ENCODE data around the gene TTC39B. TPM values are rescaled to one million over a fixed set of nuclear protein-coding genes. Genes with fewer than 3 reads are reported as not detected.
"Not testable (repeated sequence)": the region's sequence is repeated elsewhere in the genome, so short reads cannot be mapped to it uniquely, and the experiment has no call there.

The TTC39B gene
- total RNA-seq, 1 donor from 2014 or later = 22.2 TPM

- H3K4me3 Mint-ChIP-seq; DNase-seq; H3K4me1 Mint-ChIP-seq; H3K27me3 Mint-ChIP-seq; H3K27ac Mint-ChIP-seq; intact Hi-C loops (cut with micrococcal nuclease); H3K36me3 Mint-ChIP-seq (ENCODE audit: low read depth): not testable (repeated sequence)
- H3K9me3 Mint-ChIP-seq = peaks cover 16% of the 10 kb centered on the region
Observed at GRCh38 chr9:15319661-15320060, 12.6 kb upstream of the TTC39B start.

- no peak for DNase-seq
- Mint-ChIP-seq H3K36me3 (ENCODE audit: low read depth) (no peaks in the 10 kb centered on the region), H3K27me3 (no peaks in the 10 kb centered on the region), H3K4me1 (peaks cover 9% of the 10 kb centered on the region), H3K27ac (no peak overlapping the region), H3K9me3 (peaks cover 14% of the 10 kb centered on the region), H3K4me3 (no peak overlapping the region)
- intact Hi-C loops (cut with micrococcal nuclease) = no loop called here
Observed at GRCh38 chr9:15317836-15318235, 10.8 kb upstream of the TTC39B start.

GRCh38 chr9:15311607-15312006 is 4.6 kb upstream of the TTC39B start:
- intact Hi-C loops (cut with micrococcal nuclease) = loop anchor here (2.0 to 5.0 kb wide), 2 partner anchors 33 to 241 kb away; partner anchors contain the start of gene CCDC171

GRCh38 chr9:15310107-15310850 is 3.3 kb upstream of the TTC39B start:
- intact Hi-C loops (cut with micrococcal nuclease) = loop anchor here (1.0 to 5.0 kb wide), 4 partner anchors 14 to 242 kb away; partner anchors contain the start of gene CCDC171
- peaks cover 4% of the 10 kb centered on the region for H3K36me3 Mint-ChIP-seq (ENCODE audit: low read depth)
- DNase-seq = peak; percentile 86
- no peaks in the 10 kb centered on the region for H3K27me3 Mint-ChIP-seq
- peaks cover 46% of the 10 kb centered on the region for H3K4me1 Mint-ChIP-seq
- peaks cover 10% of the 10 kb centered on the region for H3K9me3 Mint-ChIP-seq
- peak overlapping the region; percentile 93 for H3K27ac Mint-ChIP-seq
- peak overlapping the region; percentile 64 for H3K4me3 Mint-ChIP-seq

More at GRCh38 chr9:15311607-15312006, 4.6 kb upstream of the TTC39B start:
- peaks cover 10% of the 10 kb centered on the region for H3K9me3 Mint-ChIP-seq
- H3K36me3 Mint-ChIP-seq (ENCODE audit: low read depth) = peaks cover 2% of the 10 kb centered on the region
- H3K4me3 Mint-ChIP-seq = no peak overlapping the region
- H3K27me3 Mint-ChIP-seq = no peaks in the 10 kb centered on the region
- DNase-seq = no peak
- no peak overlapping the region for H3K27ac Mint-ChIP-seq
- peaks cover 38% of the 10 kb centered on the region for H3K4me1 Mint-ChIP-seq

GRCh38 chr9:15308511-15308910 is 1.5 kb upstream of the TTC39B start:
- no peak for DNase-seq
- Mint-ChIP-seq H3K4me3 (peak overlapping the region; percentile 99), H3K27me3 (no peaks in the 10 kb centered on the region), H3K9me3 (peaks cover 6% of the 10 kb centered on the region), H3K36me3 (ENCODE audit: low read depth) (peaks cover 16% of the 10 kb centered on the region), H3K4me1 (peaks cover 55% of the 10 kb centered on the region), H3K27ac (no peak overlapping the region)
- intact Hi-C loops (cut with micrococcal nuclease) = no loop called here

- H3K4me1 Mint-ChIP-seq = peaks cover 53% of the 10 kb centered on the region
Observed at GRCh38 chr9:15307523-15307841, 466 bp upstream of the TTC39B start.

GRCh38 chr9:15306068-15306756 is 804 bp downstream of the TTC39B start:
- H3K36me3 Mint-ChIP-seq (ENCODE audit: low read depth) = peaks cover 19% of the 10 kb centered on the region
- no peaks in the 10 kb centered on the region for H3K27me3 Mint-ChIP-seq
- peaks cover 49% of the 10 kb centered on the region for H3K4me1 Mint-ChIP-seq
- peak overlapping the region; percentile 88 for H3K27ac Mint-ChIP-seq
- no peaks in the 10 kb centered on the region for H3K9me3 Mint-ChIP-seq
- H3K4me3 Mint-ChIP-seq = peak overlapping the region; percentile 99
- DNase-seq = peak; percentile 83
- intact Hi-C loops (cut with micrococcal nuclease) = loop anchor here (1.0 kb wide), 1 partner anchor 116 kb away; the partner anchor contains the start of gene SNAPC3

More at GRCh38 chr9:15307523-15307841, 466 bp upstream of the TTC39B start:
- Mint-ChIP-seq H3K27me3 (no peaks in the 10 kb centered on the region), H3K4me3 (peak overlapping the region; percentile 99), H3K27ac (peak overlapping the region; percentile 74), H3K36me3 (ENCODE audit: low read depth) (peaks cover 16% of the 10 kb centered on the region), H3K9me3 (no peaks in the 10 kb centered on the region)
- DNase-seq = no peak
- intact Hi-C loops (cut with micrococcal nuclease) = no loop called here

- no peaks in the 10 kb centered on the region for H3K27me3 Mint-ChIP-seq
- H3K27ac Mint-ChIP-seq = peak overlapping the region; percentile 88
- DNase-seq = no peak
- intact Hi-C loops (cut with micrococcal nuclease) = no loop called here
- peak overlapping the region; percentile 99 for H3K4me3 Mint-ChIP-seq
- H3K4me1 Mint-ChIP-seq = peaks cover 51% of the 10 kb centered on the region
- peaks cover 23% of the 10 kb centered on the region for H3K36me3 Mint-ChIP-seq (ENCODE audit: low read depth)
- peaks cover 4% of the 10 kb centered on the region for H3K9me3 Mint-ChIP-seq
Observed at GRCh38 chr9:15305470-15305869, 1.5 kb downstream of the TTC39B start.

- Mint-ChIP-seq H3K36me3 (ENCODE audit: low read depth) (peaks cover 23% of the 10 kb centered on the region), H3K4me1 (peaks cover 52% of the 10 kb centered on the region), H3K27me3 (no peaks in the 10 kb centered on the region), H3K9me3 (peaks cover 4% of the 10 kb centered on the region), H3K4me3 (peak overlapping the region; percentile 99), H3K27ac (peak overlapping the region; percentile 7)
- DNase-seq = no peak
- intact Hi-C loops (cut with micrococcal nuclease) = no loop called here
Observed at GRCh38 chr9:15304632-15305031, 2.4 kb downstream of the TTC39B start.

- Mint-ChIP-seq H3K4me3 (peak overlapping the region; percentile 80), H3K27ac (peak overlapping the region; percentile 97), H3K4me1 (peaks cover 72% of the 10 kb centered on the region), H3K9me3 (peaks cover 4% of the 10 kb centered on the region), H3K36me3 (ENCODE audit: low read depth) (peaks cover 44% of the 10 kb centered on the region), H3K27me3 (no peaks in the 10 kb centered on the region)
- peak; percentile 63 for DNase-seq
- intact Hi-C loops (cut with micrococcal nuclease) = no loop called here
Observed at GRCh38 chr9:15300218-15300617, 6.8 kb downstream of the TTC39B start.

- Mint-ChIP-seq H3K27ac (peak overlapping the region; percentile 97), H3K27me3 (no peaks in the 10 kb centered on the region), H3K9me3 (peaks cover 4% of the 10 kb centered on the region), H3K4me1 (peaks cover 71% of the 10 kb centered on the region), H3K4me3 (peak overlapping the region; percentile 80), H3K36me3 (ENCODE audit: low read depth) (peaks cover 38% of the 10 kb centered on the region)
- intact Hi-C loops (cut with micrococcal nuclease) = loop anchor here (5.0 kb wide), 2 partner anchors 53 to 253 kb away; partner anchors contain the start of gene CCDC171
- peak; percentile 89 for DNase-seq
Observed at GRCh38 chr9:15299374-15299939, 7.6 kb downstream of the TTC39B start.

- DNase-seq = no peak
- Mint-ChIP-seq H3K27me3 (no peaks in the 10 kb centered on the region), H3K9me3 (peaks cover 4% of the 10 kb centered on the region), H3K4me3 (peak overlapping the region; percentile 80), H3K4me1 (peaks cover 77% of the 10 kb centered on the region), H3K27ac (peak overlapping the region; percentile 97), H3K36me3 (ENCODE audit: low read depth) (peaks cover 39% of the 10 kb centered on the region)
- intact Hi-C loops (cut with micrococcal nuclease) = loop anchor here (5.0 kb wide), 2 partner anchors 54 to 254 kb away; partner anchors contain the start of gene CCDC171
Observed at GRCh38 chr9:15298362-15298761, 8.7 kb downstream of the TTC39B start.

GRCh38 chr9:15295761-15296405 is 11.1 kb downstream of the TTC39B start:
- intact Hi-C loops (cut with micrococcal nuclease) = loop anchor here (1.0 to 5.0 kb wide), 8 partner anchors 14 to 256 kb away; partner anchors contain the start of genes CCDC171 and SNAPC3
- DNase-seq = peak; percentile 81
- H3K4me1 Mint-ChIP-seq = peaks cover 82% of the 10 kb centered on the region
- H3K4me3 Mint-ChIP-seq = peak overlapping the region; percentile 72
- H3K36me3 Mint-ChIP-seq (ENCODE audit: low read depth) = peaks cover 44% of the 10 kb centered on the region
- H3K27ac Mint-ChIP-seq = peak overlapping the region; percentile 97
- H3K9me3 Mint-ChIP-seq = peaks cover 8% of the 10 kb centered on the region
- H3K27me3 Mint-ChIP-seq = no peaks in the 10 kb centered on the region

Measured in activated CD4-positive, alpha-beta T cell treated with anti-CD3 and anti-CD28 coated beads, Interleukin-2, amount 10 ng/mL, durations not matched to agents 24 days and 14 days (primary cell).